ENCODE data around the gene RBM14.

GRCh38 chr11:66629356-66629755 lies 12.9 kb downstream of the RBM14 start:
- no peak for TF ChIP-seq CTCF (conservative IDR thresholded peaks at IDR 0.05 in 1 of 2, IDR thresholded peaks at IDR 0.05 in 1 of 2; ENCODE audit: low read depth in 1 of 2, low read length in 2 of 2)
- TF ChIP-seq EZH2 (IDR thresholded peaks at IDR 0.05; ENCODE audit: low read length, missing control alignments), result no peak

All from fibroblast of lung (primary cell).